ENCODE results near the gene SFXN3.

DNA sequence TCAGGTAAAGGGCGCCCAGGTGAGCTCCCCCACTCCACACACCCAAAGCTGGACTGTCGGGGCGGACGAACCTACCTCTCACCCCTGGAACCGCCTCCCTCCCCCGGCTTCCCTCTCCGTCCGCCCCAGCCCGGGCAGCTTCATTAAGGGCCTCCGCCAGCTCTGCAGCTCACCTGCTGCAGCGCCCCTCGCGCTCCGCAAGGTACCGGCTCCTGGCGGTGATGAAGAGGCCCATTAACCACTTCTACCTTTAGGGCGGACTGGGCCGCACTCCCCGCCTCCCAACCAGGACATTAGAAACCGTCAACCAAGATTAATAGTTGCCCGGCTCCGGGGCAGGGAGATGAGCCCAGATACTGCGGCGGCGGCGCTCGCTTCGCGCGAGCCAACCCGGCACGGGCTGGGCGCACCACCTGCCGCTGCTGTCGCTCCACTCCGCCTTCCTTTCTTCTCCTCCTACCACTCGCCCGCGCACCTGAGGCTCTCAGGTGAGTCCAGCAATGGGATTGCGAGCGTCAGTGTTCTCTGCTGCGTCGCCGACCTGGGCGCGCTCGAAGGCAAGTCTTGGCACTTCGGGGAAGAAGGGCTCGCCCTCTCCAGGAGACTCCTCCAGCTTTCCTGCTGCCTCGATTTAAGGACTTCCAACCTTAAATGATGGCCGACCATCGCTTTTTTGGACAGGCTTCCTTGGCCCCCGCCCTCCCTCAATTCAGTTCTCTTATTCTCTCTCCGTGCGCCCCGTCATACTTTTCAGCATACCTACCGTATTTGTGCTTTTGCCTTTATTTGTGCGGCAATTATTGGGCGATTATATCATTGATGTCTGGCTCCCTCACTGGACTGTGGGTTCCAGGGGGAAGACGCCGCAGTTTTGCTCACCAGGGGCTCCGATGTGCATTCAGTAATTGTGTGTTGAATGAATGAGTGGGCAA is 17.2 kb downstream of the SFXN3 start:
- TF ChIP-seq, protein P1, sequence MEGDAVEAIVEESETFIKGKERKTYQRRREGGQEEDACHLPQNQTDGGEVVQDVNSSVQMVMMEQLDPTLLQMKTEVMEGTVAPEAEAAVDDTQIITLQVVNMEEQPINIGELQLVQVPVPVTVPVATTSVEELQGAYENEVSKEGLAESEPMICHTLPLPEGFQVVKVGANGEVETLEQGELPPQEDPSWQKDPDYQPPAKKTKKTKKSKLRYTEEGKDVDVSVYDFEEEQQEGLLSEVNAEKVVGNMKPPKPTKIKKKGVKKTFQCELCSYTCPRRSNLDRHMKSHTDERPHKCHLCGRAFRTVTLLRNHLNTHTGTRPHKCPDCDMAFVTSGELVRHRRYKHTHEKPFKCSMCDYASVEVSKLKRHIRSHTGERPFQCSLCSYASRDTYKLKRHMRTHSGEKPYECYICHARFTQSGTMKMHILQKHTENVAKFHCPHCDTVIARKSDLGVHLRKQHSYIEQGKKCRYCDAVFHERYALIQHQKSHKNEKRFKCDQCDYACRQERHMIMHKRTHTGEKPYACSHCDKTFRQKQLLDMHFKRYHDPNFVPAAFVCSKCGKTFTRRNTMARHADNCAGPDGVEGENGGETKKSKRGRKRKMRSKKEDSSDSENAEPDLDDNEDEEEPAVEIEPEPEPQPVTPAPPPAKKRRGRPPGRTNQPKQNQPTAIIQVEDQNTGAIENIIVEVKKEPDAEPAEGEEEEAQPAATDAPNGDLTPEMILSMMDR (IDR thresholded peaks at IDR 0.05) = no peak
- no peak for TF ChIP-seq POLR2A (IDR thresholded peaks at IDR 0.05)

All from sigmoid colon (tissue), 3 donors.